SK-N-SH (cell line): ENCODE results near the gene CSRP3. TPM values are rescaled to one million over a fixed set of nuclear protein-coding genes. Genes with fewer than 3 reads are reported as not detected.

Experiments used
- CTCF ChIA-PET: fragments of 300-600, 350-600 bp; formaldehyde crosslinking; extraction: SDS; loops from one replicate; lab custom pipeline; 2021; lab: Yijun Ruan, JAX
- POLR2A ChIA-PET: fragments of 350-600 bp; sonication (Branson Sonifier 250); formaldehyde crosslinking; extraction: SDS; loops from one replicate; lab custom pipeline; 2020; ENCODE audit warnings: antibody characterized with exemption, inconsistent platforms; lab: Yijun Ruan, JAX
- DNase-seq: peaks from one replicate; pipeline ENCODE4 v3.0.0; 2012
- H2AFZ ChIP-seq: fragments of 200-600 bp; sonication (generic); 2 replicates; pipeline ENCODE4 v1.8.1; 2016; ENCODE audit warnings: antibody characterized with exemption, mild to moderate bottlenecking, low read depth
- H3F3A ChIP-seq: fragments of 200-600 bp; sonication (generic); replicated peaks from 2 replicates; pipeline ENCODE3; 2016; ENCODE audit warnings: antibody characterized with exemption, mild to moderate bottlenecking; ENCODE audit not compliant: insufficient read depth
- H3K27ac ChIP-seq, 2 experiments: fragments of 200-500 bp in 1 of 2; fragments of 200-600 bp in 1 of 2; sonication (Bioruptor generic) in 1 of 2; sonication (generic), shearing (Covaris generic) in 1 of 2; 2 replicates each; pipeline versions ENCODE4 v1.5.1 to v1.6.1; 2014 to 2016; ENCODE audit warnings: low read depth in 2 of 2, inconsistent platforms in 1 of 2, low read length in 1 of 2, mild to moderate bottlenecking in 1 of 2, mixed read lengths in 1 of 2
- H3K27me3 ChIP-seq: fragments of 200-600 bp; sonication (generic), shearing (Covaris generic); 2 replicates; pipeline ENCODE4 v1.6.1; 2016; ENCODE audit warnings: mixed run types; ENCODE audit not compliant: insufficient read depth
- H3K36me3 ChIP-seq, 2 experiments: fragments of 200-500 bp in 1 of 2; fragments of 200-600 bp in 1 of 2; sonication (Bioruptor generic) in 1 of 2; sonication (generic) in 1 of 2; replicated peaks in 1 of 2; 2 replicates each; pipeline versions ENCODE3 to v1.5.1; 2014 to 2016; ENCODE audit warnings: low read length in 1 of 2, mild to moderate bottlenecking in 1 of 2; ENCODE audit not compliant: insufficient read depth in 2 of 2, control insufficient read depth in 1 of 2
- H3K4me1 ChIP-seq, 2 experiments: fragments of 200-500 bp in 1 of 2; fragments of 200-600 bp in 1 of 2; sonication (Bioruptor generic) in 1 of 2; sonication (generic), shearing (Covaris generic) in 1 of 2; 2 replicates each; pipeline versions ENCODE4 v1.5.1 to v1.6.1; 2014 to 2016; ENCODE audit warnings: low read depth in 1 of 2, low read length in 1 of 2, mixed run types in 1 of 2; ENCODE audit not compliant: insufficient read depth in 2 of 2, control insufficient read depth in 1 of 2
- H3K4me2 ChIP-seq: fragments of 200-600 bp; sonication (generic), shearing (Covaris generic); 2 replicates; pipeline ENCODE4 v1.6.1; 2017; ENCODE audit warnings: mixed run types
- H3K4me3 ChIP-seq, 2 experiments: fragments of 200-500 bp in 1 of 2; fragments of 200-600 bp in 1 of 2; sonication (Bioruptor generic) in 1 of 2; sonication (generic), shearing (Covaris generic) in 1 of 2; 2 replicates each; pipeline versions ENCODE4 v1.5.1 to v1.8.1; 2014 to 2016; ENCODE audit warnings: low read depth in 2 of 2, inconsistent platforms in 1 of 2, low read length in 1 of 2, mild to moderate bottlenecking in 1 of 2, mixed read lengths in 1 of 2, moderate library complexity in 1 of 2
- H3K79me2 ChIP-seq: fragments of 200-600 bp; sonication (generic); 2 replicates; pipeline ENCODE4 v1.8.1; 2017; ENCODE audit warnings: mild to moderate bottlenecking; ENCODE audit not compliant: insufficient read depth
- H3K9ac ChIP-seq: fragments of 200-600 bp; sonication (generic); 2 replicates; pipeline ENCODE4 v1.6.1; 2017; ENCODE audit warnings: mixed run types
- H3K9me2 ChIP-seq: fragments of 200-600 bp; sonication (generic); 2 replicates; pipeline ENCODE4 v1.6.1; 2017; ENCODE audit warnings: mixed run types
- H3K9me3 ChIP-seq: fragments of 200-600 bp; sonication (generic); 2 replicates; pipeline ENCODE4 v1.6.1; 2017; ENCODE audit warnings: mixed run types, mild to moderate bottlenecking, moderate library complexity
- H4K20me1 ChIP-seq: fragments of 200-600 bp; sonication (generic); 2 replicates; pipeline ENCODE4 v1.6.1; 2017; ENCODE audit warnings: mild to moderate bottlenecking, mixed run types; ENCODE audit not compliant: insufficient read depth
- CTCF ChIP-seq: fragments of 200-600 bp; sonication (generic); IDR thresholded peaks from 2 replicates; pipeline ENCODE4 v1.6.1; 2017; ENCODE audit warnings: antibody characterized with exemption, mild to moderate bottlenecking, moderate library complexity
- FOXJ3 ChIP-seq: sonication (generic); formaldehyde crosslinking; IDR thresholded peaks from 2 replicates; pipeline ENCODE4 v1.5.1; 2020; ENCODE audit warnings: mild to moderate bottlenecking, missing genetic modification reagents
- FOXM1 ChIP-seq: IDR thresholded peaks from 2 replicates; pipeline ENCODE4 v1.4.0; 2012; ENCODE audit warnings: low read depth, mild to moderate bottlenecking
- JUND ChIP-seq: IDR thresholded peaks from 2 replicates; pipeline ENCODE4 v1.4.0; 2012
- TEAD4 ChIP-seq: IDR thresholded peaks from 2 replicates; pipeline ENCODE4 v1.4.0; 2012; ENCODE audit warnings: mild to moderate bottlenecking, borderline replicate concordance; ENCODE audit not compliant: insufficient read depth
- USF2 ChIP-seq: fragments of 150-350 bp; IDR thresholded peaks from 2 replicates; pipeline ENCODE4 v1.6.1; 2017; ENCODE audit warnings: antibody characterized with exemption, low read length, low read depth, borderline replicate concordance
- ZBTB33 ChIP-seq: IDR thresholded peaks from 2 replicates; pipeline ENCODE4 v1.4.0; 2012; ENCODE audit warnings: low read depth, borderline replicate concordance
- whole genome bisulfite sequencing: methylation state at CpG from one replicate; pipeline ENCODE4 v1.1.6; 2017; ENCODE audit warnings: low lambda C conversion rate; 5-methylcytosine and 5-hydroxymethylcytosine counted together
- polyA plus RNA-seq, 3 experiments: library from polyadenylated mRNA; depleted of rRNA; stranded (reverse); fragments of >200 nt; gene quantifications; 2 replicates each; pipeline ENCODE4 v1.2.3, GENCODE V29; 2012

The CSRP3 gene
- polyA plus RNA-seq, 1 of the 3 experiments (the other 2 are of a cell fraction), result not detected

GRCh38 chr11:19218786-19219460 lies 17.1 kb upstream of the CSRP3 start:
- POLR2A ChIA-PET, result no interaction called here

More at GRCh38 chr11:19218786-19219460, 17.1 kb upstream of the CSRP3 start:
- H3F3A ChIP-seq, result no peaks in the 10 kb centered on the region
- no peaks in the 10 kb centered on the region for H4K20me1 ChIP-seq
- no peaks in the 10 kb centered on the region for H3K9me2 ChIP-seq
- H3K36me3 ChIP-seq, result peaks cover 0 to under 1% of the 10 kb centered on the region in 2 experiments
- H3K4me3 ChIP-seq, result no peak overlapping the region
- H2AFZ ChIP-seq, result no peak overlapping the region
- no peak overlapping the region for H3K27ac ChIP-seq
- H3K27me3 ChIP-seq, result no peaks in the 10 kb centered on the region
- H3K79me2 ChIP-seq, result no peaks in the 10 kb centered on the region
- no peak overlapping the region for H3K9ac ChIP-seq
- H3K4me1 ChIP-seq, result peaks cover 0 to 6% of the 10 kb centered on the region in 2 experiments; a peak in 1 of 4 replicates
- 81% methylated on average over 12 of the region's 15 CpGs for WGBS
- no peaks in the 10 kb centered on the region for H3K9me3 ChIP-seq
- TF ChIP-seq FOXJ3 (CRISPR knock-in tag) (no peak), TEAD4 (no peak), FOXM1 (no peak), USF2 (no peak), JUND (no peak), ZBTB33 (no peak), CTCF (no peak)
- CTCF ChIA-PET, result no interaction called here
- DNase-seq, result peak; percentile 51
- no peak overlapping the region for H3K4me2 ChIP-seq
